MG63 (cell line): Measurements from ENCODE around the gene TMEM131L. TPM values are rescaled to one million over a fixed set of nuclear protein-coding genes. Genes with fewer than 3 reads are reported as not detected.

Experiments
- DNase-seq: peaks from one replicate; pipeline ENCODE4 v3.0.0-alpha.2; 2020
- H3K27me3 ChIP-seq: fragments of 250-450 bp; sonication (Bioruptor Pico); 2 replicates; pipeline ENCODE4 v1.5.1; 2020; ENCODE audit warnings: mild to moderate bottlenecking, moderate library complexity
- H3K36me3 ChIP-seq: fragments of 250-450 bp; sonication (Bioruptor Pico); 2 replicates; pipeline ENCODE4 v1.5.1; 2020; ENCODE audit warnings: mild to moderate bottlenecking, moderate library complexity
- H3K4me3 ChIP-seq: fragments of 250-450 bp; sonication (Bioruptor Pico); 2 replicates; pipeline ENCODE4 v1.5.1; 2020; ENCODE audit warnings: mild to moderate bottlenecking, moderate library complexity
- H3K9me3 ChIP-seq: fragments of 250-450 bp; sonication (Bioruptor Pico); 2 replicates; pipeline ENCODE4 v1.5.1; 2020; ENCODE audit warnings: mild to moderate bottlenecking, moderate library complexity
- total RNA-seq: library from RNA; depleted of rRNA; stranded (reverse); fragments of >200 nt; shearing (Covaris generic); gene quantifications from 2 replicates; pipeline ENCODE4 v1.2.3, GENCODE V29; 2014; ENCODE audit warnings: low replicate concordance

TMEM131L gene
- total RNA-seq, 1 experiment from 2014 or later = 5.5 TPM

GRCh38 chr4:153622093-153622492 is 155.9 kb downstream of the TMEM131L start:
- no peak overlapping the region for H3K4me3 ChIP-seq
- DNase-seq = no peak
- H3K27me3 ChIP-seq = no peaks in the 10 kb centered on the region
- no peaks in the 10 kb centered on the region for H3K9me3 ChIP-seq
- peaks cover 4% of the 10 kb centered on the region; the same call in 1 of the 2 replicates for H3K36me3 ChIP-seq

- Histone ChIP-seq H3K36me3 (peaks cover 4% of the 10 kb centered on the region; the same call in 1 of the 2 replicates), H3K27me3 (no peaks in the 10 kb centered on the region), H3K4me3 (no peak overlapping the region), H3K9me3 (no peaks in the 10 kb centered on the region)
- DNase-seq = no peak
These were observed 156.6 kb downstream of the TMEM131L start for GRCh38 chr4:153622778-153623240.

- peaks cover 4% of the 10 kb centered on the region; the same call in 1 of the 2 replicates for H3K36me3 ChIP-seq
- no peak for DNase-seq
- no peak overlapping the region for H3K4me3 ChIP-seq
These were observed 157.3 kb downstream of the TMEM131L start for GRCh38 chr4:153623491-153623890.

GRCh38 chr4:153628796-153629315 is 162.7 kb downstream of the TMEM131L start:
- Histone ChIP-seq H3K36me3 (peaks cover 5% of the 10 kb centered on the region; the same call in 1 of the 2 replicates), H3K27me3 (no peaks in the 10 kb centered on the region), H3K4me3 (no peak overlapping the region), H3K9me3 (no peaks in the 10 kb centered on the region)
- no peak for DNase-seq

More at GRCh38 chr4:153623491-153623890, 157.3 kb downstream of the TMEM131L start:
- H3K27me3 ChIP-seq = no peaks in the 10 kb centered on the region
- H3K9me3 ChIP-seq = no peaks in the 10 kb centered on the region

- DNase-seq = no peak
- H3K9me3 ChIP-seq = no peaks in the 10 kb centered on the region
- no peaks in the 10 kb centered on the region for H3K27me3 ChIP-seq
- H3K4me3 ChIP-seq = no peak overlapping the region
- peaks cover 9% of the 10 kb centered on the region for H3K36me3 ChIP-seq
These were observed 163.6 kb downstream of the TMEM131L start for GRCh38 chr4:153629776-153630175.

- no peak for DNase-seq
- Histone ChIP-seq H3K36me3 (peaks cover 10% of the 10 kb centered on the region), H3K27me3 (no peaks in the 10 kb centered on the region), H3K9me3 (no peaks in the 10 kb centered on the region), H3K4me3 (no peak overlapping the region)
These were observed 168.7 kb downstream of the TMEM131L start for GRCh38 chr4:153634738-153635353.

- Histone ChIP-seq H3K4me3 (no peak overlapping the region), H3K36me3 (peaks cover 8% of the 10 kb centered on the region), H3K27me3 (no peaks in the 10 kb centered on the region), H3K9me3 (no peaks in the 10 kb centered on the region)
- no peak for DNase-seq
These were observed 169.7 kb downstream of the TMEM131L start for GRCh38 chr4:153635846-153636245.

- DNase-seq = no peak
These were observed 171.0 kb downstream of the TMEM131L start for GRCh38 chr4:153637201-153637600.

GRCh38 chr4:153638011-153638410 is 171.9 kb downstream of the TMEM131L start:
- Histone ChIP-seq H3K36me3 (peaks cover 8% of the 10 kb centered on the region), H3K27me3 (no peaks in the 10 kb centered on the region), H3K9me3 (no peaks in the 10 kb centered on the region), H3K4me3 (no peak overlapping the region)
- no peak for DNase-seq

More at GRCh38 chr4:153637201-153637600, 171.0 kb downstream of the TMEM131L start:
- Histone ChIP-seq H3K27me3 (no peaks in the 10 kb centered on the region), H3K4me3 (no peak overlapping the region), H3K36me3 (peaks cover 8% of the 10 kb centered on the region), H3K9me3 (no peaks in the 10 kb centered on the region)

- peaks cover 8% of the 10 kb centered on the region for H3K36me3 ChIP-seq
- no peaks in the 10 kb centered on the region for H3K9me3 ChIP-seq
- H3K4me3 ChIP-seq = no peak overlapping the region
- H3K27me3 ChIP-seq = no peaks in the 10 kb centered on the region
- no peak for DNase-seq
These were observed 172.8 kb downstream of the TMEM131L start for GRCh38 chr4:153638999-153639398.

GRCh38 chr4:153639833-153640802 is 174.0 kb downstream of the TMEM131L start:
- Histone ChIP-seq H3K4me3 (no peak overlapping the region), H3K27me3 (no peaks in the 10 kb centered on the region), H3K9me3 (no peaks in the 10 kb centered on the region), H3K36me3 (peaks cover 1% of the 10 kb centered on the region; the same call in 1 of the 2 replicates)
- no peak for DNase-seq

- no peak for DNase-seq
- Histone ChIP-seq H3K9me3 (no peaks in the 10 kb centered on the region), H3K4me3 (no peak overlapping the region), H3K36me3 (no peaks in the 10 kb centered on the region), H3K27me3 (no peaks in the 10 kb centered on the region)
These were observed 175.4 kb downstream of the TMEM131L start for GRCh38 chr4:153641532-153641931.

- H3K27me3 ChIP-seq = no peaks in the 10 kb centered on the region
- no peaks in the 10 kb centered on the region for H3K36me3 ChIP-seq
- no peaks in the 10 kb centered on the region for H3K9me3 ChIP-seq
- H3K4me3 ChIP-seq = no peak overlapping the region
- no peak for DNase-seq
These were observed 177.5 kb downstream of the TMEM131L start for GRCh38 chr4:153643406-153644383.

GRCh38 chr4:153645183-153645582 is 179.0 kb downstream of the TMEM131L start:
- Histone ChIP-seq H3K4me3 (no peak overlapping the region), H3K9me3 (no peaks in the 10 kb centered on the region), H3K36me3 (no peaks in the 10 kb centered on the region), H3K27me3 (no peaks in the 10 kb centered on the region)
- no peak for DNase-seq

GRCh38 chr4:153646261-153646660 is 180.1 kb downstream of the TMEM131L start:
- no peak for DNase-seq
- H3K9me3 ChIP-seq = no peaks in the 10 kb centered on the region
- no peaks in the 10 kb centered on the region for H3K36me3 ChIP-seq
- H3K27me3 ChIP-seq = no peaks in the 10 kb centered on the region
- no peak overlapping the region for H3K4me3 ChIP-seq

- no peak for DNase-seq
- H3K4me3 ChIP-seq = no peak overlapping the region
- H3K27me3 ChIP-seq = no peaks in the 10 kb centered on the region
- no peaks in the 10 kb centered on the region for H3K9me3 ChIP-seq
- no peaks in the 10 kb centered on the region for H3K36me3 ChIP-seq
These were observed 180.8 kb downstream of the TMEM131L start for GRCh38 chr4:153646978-153647377.
